ENCODE measurements around the gene NTRK3.

The NTRK3 gene

GRCh38 chr15:88106074-88106473 lies 150.5 kb downstream of the NTRK3 start:
- Histone ChIP-seq H3K9me3 (ENCODE audit: severe bottlenecking) (no peaks in the 10 kb centered on the region), H3K4me1 (ENCODE audit: insufficient read depth, poor library complexity, severe bottlenecking) (no peaks in the 10 kb centered on the region), H3K27me3 (ENCODE audit: insufficient read depth, poor library complexity, severe bottlenecking) (peaks cover 20% of the 10 kb centered on the region), H3K4me3 (ENCODE audit: severe bottlenecking) (no peak overlapping the region), H3K36me3 (ENCODE audit: low read depth) (no peaks in the 10 kb centered on the region), H3K27ac (ENCODE audit: poor library complexity, severe bottlenecking) (no peak overlapping the region)
- TF ChIP-seq, protein P1, sequence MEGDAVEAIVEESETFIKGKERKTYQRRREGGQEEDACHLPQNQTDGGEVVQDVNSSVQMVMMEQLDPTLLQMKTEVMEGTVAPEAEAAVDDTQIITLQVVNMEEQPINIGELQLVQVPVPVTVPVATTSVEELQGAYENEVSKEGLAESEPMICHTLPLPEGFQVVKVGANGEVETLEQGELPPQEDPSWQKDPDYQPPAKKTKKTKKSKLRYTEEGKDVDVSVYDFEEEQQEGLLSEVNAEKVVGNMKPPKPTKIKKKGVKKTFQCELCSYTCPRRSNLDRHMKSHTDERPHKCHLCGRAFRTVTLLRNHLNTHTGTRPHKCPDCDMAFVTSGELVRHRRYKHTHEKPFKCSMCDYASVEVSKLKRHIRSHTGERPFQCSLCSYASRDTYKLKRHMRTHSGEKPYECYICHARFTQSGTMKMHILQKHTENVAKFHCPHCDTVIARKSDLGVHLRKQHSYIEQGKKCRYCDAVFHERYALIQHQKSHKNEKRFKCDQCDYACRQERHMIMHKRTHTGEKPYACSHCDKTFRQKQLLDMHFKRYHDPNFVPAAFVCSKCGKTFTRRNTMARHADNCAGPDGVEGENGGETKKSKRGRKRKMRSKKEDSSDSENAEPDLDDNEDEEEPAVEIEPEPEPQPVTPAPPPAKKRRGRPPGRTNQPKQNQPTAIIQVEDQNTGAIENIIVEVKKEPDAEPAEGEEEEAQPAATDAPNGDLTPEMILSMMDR (IDR thresholded peaks at IDR 0.05; ENCODE audit: poor library complexity, severe bottlenecking): no peak
- DNase-seq (ENCODE audit: low spot score) (no peak), ATAC-seq (ENCODE audit: low read depth) (no peak)

DNA sequence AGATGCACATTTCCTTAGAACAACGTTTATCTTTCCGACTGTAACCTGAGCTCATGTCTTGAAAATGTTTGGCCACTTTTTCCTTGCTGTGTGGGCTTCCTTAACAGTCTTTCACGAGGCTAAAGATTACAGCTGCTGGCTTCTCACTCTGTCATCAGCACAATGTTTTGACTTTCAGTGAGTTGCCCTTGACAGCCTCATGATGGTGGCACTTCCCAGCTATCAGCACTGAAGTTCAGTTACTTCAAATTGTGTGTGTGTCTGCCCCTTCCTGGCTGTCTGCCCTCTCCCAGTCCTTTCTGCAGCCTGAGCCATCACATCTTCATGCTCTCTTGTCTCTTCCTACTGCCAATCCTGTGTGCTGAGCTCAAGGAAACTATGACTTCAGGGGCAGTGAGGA lies 152.2 kb downstream of the NTRK3 start:
- no peak for ATAC-seq (ENCODE audit: low read depth)
- Histone ChIP-seq H3K27ac (ENCODE audit: poor library complexity, severe bottlenecking) (no peak overlapping the region), H3K27me3 (ENCODE audit: insufficient read depth, poor library complexity, severe bottlenecking) (peaks cover 6% of the 10 kb centered on the region), H3K4me1 (ENCODE audit: insufficient read depth, poor library complexity, severe bottlenecking) (no peaks in the 10 kb centered on the region), H3K9me3 (ENCODE audit: severe bottlenecking) (no peaks in the 10 kb centered on the region), H3K36me3 (ENCODE audit: low read depth) (no peaks in the 10 kb centered on the region), H3K4me3 (ENCODE audit: severe bottlenecking) (no peak overlapping the region)
- TF ChIP-seq, protein P1 (IDR thresholded peaks at IDR 0.05; ENCODE audit: poor library complexity, severe bottlenecking): no peak
- DNase-seq (ENCODE audit: low spot score): no peak

DNA sequence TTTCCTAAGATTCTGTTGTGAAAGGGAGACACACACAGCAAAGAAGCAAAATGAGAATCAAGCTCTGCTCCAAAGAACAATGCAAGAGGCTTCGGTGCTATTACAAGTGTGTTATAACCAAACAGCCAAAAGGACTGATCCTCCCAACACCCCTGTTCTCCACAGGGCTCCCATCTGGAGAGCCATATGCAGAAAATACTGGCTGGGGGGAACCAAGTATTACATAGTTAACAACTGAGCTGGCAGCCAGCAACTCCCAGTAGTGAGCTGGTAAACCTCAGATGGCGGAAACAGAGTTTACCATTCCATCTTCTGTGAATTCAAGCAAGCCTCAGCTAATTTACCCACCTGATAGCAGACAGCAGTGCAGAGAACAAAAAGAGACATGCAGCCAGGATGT lies 156.4 kb downstream of the NTRK3 start:
- Histone ChIP-seq H3K4me1 (ENCODE audit: insufficient read depth, poor library complexity, severe bottlenecking) (no peaks in the 10 kb centered on the region), H3K4me3 (ENCODE audit: severe bottlenecking) (no peak overlapping the region), H3K27ac (ENCODE audit: poor library complexity, severe bottlenecking) (no peak overlapping the region), H3K9me3 (ENCODE audit: severe bottlenecking) (no peaks in the 10 kb centered on the region), H3K27me3 (ENCODE audit: insufficient read depth, poor library complexity, severe bottlenecking) (peaks cover 6% of the 10 kb centered on the region), H3K36me3 (ENCODE audit: low read depth) (no peaks in the 10 kb centered on the region)
- ATAC-seq (ENCODE audit: low read depth): no peak
- no peak for DNase-seq (ENCODE audit: low spot score)
- TF ChIP-seq, protein P1 (IDR thresholded peaks at IDR 0.05; ENCODE audit: poor library complexity, severe bottlenecking): no peak

DNA sequence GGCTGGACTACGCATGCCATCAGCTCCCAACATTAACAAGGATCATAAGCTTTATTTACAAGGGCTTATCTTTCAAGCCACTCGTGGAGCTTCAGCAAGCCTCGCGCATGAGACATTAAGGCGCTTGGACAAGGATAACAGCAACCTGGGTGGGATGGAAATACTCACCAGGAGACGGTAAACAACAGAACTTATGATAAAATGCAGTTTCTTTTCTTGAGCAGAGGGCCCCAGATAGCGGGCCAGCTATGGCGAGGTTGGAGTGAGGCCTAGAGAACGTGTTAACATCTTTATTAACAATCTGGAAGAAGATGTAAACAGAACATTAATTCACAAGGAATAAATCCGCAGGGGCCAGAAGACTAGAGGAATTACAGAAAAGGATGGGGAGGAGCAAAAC lies 158.2 kb downstream of the NTRK3 start:
- DNase-seq (ENCODE audit: low spot score) (no peak), ATAC-seq (ENCODE audit: low read depth) (no peak)
- TF ChIP-seq, protein P1 (IDR thresholded peaks at IDR 0.05; ENCODE audit: poor library complexity, severe bottlenecking): no peak
- Histone ChIP-seq H3K9me3 (ENCODE audit: severe bottlenecking) (no peaks in the 10 kb centered on the region), H3K4me1 (ENCODE audit: insufficient read depth, poor library complexity, severe bottlenecking) (no peaks in the 10 kb centered on the region), H3K27ac (ENCODE audit: poor library complexity, severe bottlenecking) (no peak overlapping the region), H3K27me3 (ENCODE audit: insufficient read depth, poor library complexity, severe bottlenecking) (peaks cover 3% of the 10 kb centered on the region), H3K4me3 (ENCODE audit: severe bottlenecking) (no peak overlapping the region), H3K36me3 (ENCODE audit: low read depth) (no peaks in the 10 kb centered on the region)

- DNase-seq (ENCODE audit: low spot score) (no peak), ATAC-seq (ENCODE audit: low read depth) (no peak)
- TF ChIP-seq, protein P1 (IDR thresholded peaks at IDR 0.05; ENCODE audit: poor library complexity, severe bottlenecking): no peak
- H3K27me3 ChIP-seq (ENCODE audit: insufficient read depth, poor library complexity, severe bottlenecking): no peaks in the 10 kb centered on the region
- H3K9me3 ChIP-seq (ENCODE audit: severe bottlenecking): no peaks in the 10 kb centered on the region
- no peaks in the 10 kb centered on the region for H3K36me3 ChIP-seq (ENCODE audit: low read depth)
- no peak overlapping the region for H3K4me3 ChIP-seq (ENCODE audit: severe bottlenecking)
- no peaks in the 10 kb centered on the region for H3K4me1 ChIP-seq (ENCODE audit: insufficient read depth, poor library complexity, severe bottlenecking)
- no peak overlapping the region for H3K27ac ChIP-seq (ENCODE audit: poor library complexity, severe bottlenecking)
Measured at GRCh38 chr15:88091444-88092016, 165.0 kb downstream of the NTRK3 start.

Data from RWPE2 (cell line).